ENCODE data around the gene IGSF11.
"Not testable (repeated sequence)": the region's sequence is repeated elsewhere in the genome, so short reads cannot be mapped to it uniquely, and the experiment has no call there.

Gene IGSF11

DNA sequence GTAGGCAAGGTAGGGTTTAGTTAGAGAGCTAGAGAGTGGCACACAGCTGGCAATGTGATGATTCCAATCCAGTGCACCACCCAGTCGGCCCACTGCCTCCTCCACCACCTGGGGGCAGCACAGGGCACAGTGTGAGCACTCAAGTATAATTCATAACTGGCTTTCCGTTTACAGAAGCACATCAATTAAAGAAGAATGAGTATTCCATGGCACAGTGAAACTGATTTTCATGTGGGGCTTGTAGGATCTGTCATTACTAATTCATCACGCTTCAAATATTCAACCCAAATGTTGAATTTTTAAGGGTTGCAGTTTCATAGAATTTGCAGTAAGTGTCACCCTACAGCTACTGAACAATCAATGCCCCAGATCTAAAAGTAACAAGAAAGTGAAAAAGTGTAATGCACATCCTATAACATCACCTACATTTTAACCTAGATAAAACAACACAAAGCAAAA, 149.9 kb downstream of the IGSF11 start:
- peak; percentile 65 for DNase-seq (ENCODE audit: low read depth, low spot score)

DNA sequence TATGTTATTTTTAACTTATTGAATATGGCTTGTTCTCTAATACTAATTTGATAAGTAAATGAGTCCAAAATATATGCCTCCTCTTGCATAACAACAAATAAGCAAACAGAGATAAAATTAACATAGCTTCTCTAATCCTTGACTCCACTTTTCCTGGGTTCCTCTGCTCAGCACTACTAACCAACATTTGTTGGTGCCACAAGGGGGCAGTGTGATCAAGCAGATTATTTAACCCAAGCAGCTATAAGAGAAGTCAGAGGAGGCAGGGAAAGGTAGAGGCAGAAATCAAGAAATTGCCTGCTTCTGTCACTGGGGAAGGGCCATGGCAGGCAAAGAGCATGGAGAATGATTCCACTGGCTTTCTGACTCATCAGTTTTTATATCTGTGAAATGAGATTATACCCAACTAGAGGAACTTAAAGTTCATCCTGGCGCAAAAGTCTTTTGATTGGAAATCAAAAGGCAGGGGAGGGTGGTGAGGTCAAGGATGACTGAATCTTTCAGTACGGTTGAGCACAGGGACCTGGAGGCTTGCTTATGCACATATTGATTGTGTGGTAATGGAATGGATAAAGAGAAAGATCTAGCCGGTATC, 152.2 kb downstream of the IGSF11 start:
- peak; percentile 45 for DNase-seq (ENCODE audit: low read depth, low spot score)

DNA sequence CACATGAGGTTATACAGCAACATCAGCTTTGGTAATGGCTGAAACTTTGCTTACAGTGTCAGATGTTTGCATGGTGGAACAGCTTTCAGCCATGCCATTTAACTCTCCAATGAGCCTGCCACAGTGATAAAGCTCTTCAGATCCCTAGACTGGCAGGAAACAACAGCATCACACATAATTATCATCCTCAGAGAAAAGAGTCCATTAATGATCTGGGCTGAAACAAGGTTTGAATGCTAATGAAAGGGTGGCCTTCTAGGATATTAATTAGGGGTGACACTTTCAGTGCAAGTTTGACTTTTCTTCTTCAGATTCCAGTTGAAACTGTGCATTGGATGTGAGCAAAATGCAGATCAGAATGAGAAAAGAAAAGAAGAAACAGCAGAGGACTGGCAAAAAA, 166.6 kb downstream of the IGSF11 start:
- DNase-seq (ENCODE audit: low read depth, low spot score), result no peak

GRCh38 chr3:118863731-118864322, 170.8 kb downstream of the IGSF11 start:
- DNase-seq (ENCODE audit: low read depth, low spot score), result no peak

DNA sequence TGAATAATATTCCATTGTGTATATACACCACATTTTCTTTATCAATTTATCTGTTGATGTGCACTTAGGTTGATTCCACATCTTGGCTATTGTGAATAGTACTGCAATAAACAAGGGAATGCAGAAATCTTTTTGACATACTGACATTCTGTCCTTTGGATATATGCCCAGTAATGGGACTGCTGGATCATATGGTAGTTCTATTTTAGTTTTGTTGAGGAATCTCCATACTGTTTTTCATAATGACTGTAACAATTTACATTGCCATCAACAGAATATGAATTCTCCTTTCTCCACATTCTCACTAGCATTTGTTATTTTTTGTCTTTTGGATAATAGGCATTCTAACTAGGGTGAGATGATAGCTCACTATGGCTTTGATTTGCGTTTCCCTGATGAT, 174.7 kb downstream of the IGSF11 start:
- DNase-seq (ENCODE audit: low read depth, low spot score), result no peak

GRCh38 chr3:118851466-118852193, 183.0 kb downstream of the IGSF11 start:
- DNase-seq (ENCODE audit: low read depth, low spot score), result not testable (repeated sequence)

DNA sequence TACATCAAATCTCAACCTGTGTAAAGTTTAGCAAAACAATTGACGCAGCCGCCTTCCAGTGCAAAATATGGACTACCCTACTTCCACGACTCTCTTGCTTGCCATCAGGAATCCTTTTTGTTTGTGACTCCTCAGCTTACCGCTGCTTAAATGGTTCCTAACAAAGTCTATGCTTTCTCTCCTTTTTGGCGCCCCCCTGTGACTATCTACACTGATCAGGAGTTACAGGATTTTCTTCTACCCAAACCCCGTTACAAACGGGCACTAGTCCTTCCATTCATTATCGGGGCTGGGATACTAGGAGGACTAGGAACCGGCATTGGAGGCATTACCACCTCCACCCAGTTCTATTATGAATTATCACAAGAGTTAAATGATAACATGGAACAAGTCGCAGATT, 184.0 kb downstream of the IGSF11 start:
- no peak for DNase-seq (ENCODE audit: low read depth, low spot score)

All from activated naive CD8-positive, alpha-beta T cell treated with anti-CD3 and anti-CD28 coated beads, Interleukin-2, amount 50 U/mL, for 16 hours (primary cell).